ENCODE results near the gene ECM2. TPM values are rescaled to one million over a fixed set of nuclear protein-coding genes. Genes with fewer than 3 reads are reported as not detected.

Gene ECM2
- total and polyA plus RNA-seq, 2 of the 8 experiments (the other 6 are each of a cell fraction or from before 2014, with no cell fraction given), result not detected

GRCh38 chr9:92480986-92481633 lies 54.7 kb downstream of the ECM2 start (continued):
- TF ChIP-seq TCF12 (IDR thresholded peaks at IDR 0.05; ENCODE audit: low read depth, low read length), result no peak
